Testis (tissue), 3 donors: Measurements from ENCODE around the gene TMEM229B. TPM values are rescaled to one million over a fixed set of nuclear protein-coding genes. Genes with fewer than 3 reads are reported as not detected.

ENCODE experiments used
- DNase-seq: peaks from one replicate; pipeline ENCODE4 v3.0.0-alpha.2; 2019
- H3K27ac ChIP-seq, 2 donors: fragments of 200-600 bp; sonication (generic); one replicate each; pipeline ENCODE4 v1.5.1; 2019
- H3K27me3 ChIP-seq: fragments of 200-600 bp; sonication (generic); one replicate; pipeline ENCODE4 v1.5.1; 2019
- H3K36me3 ChIP-seq: fragments of 200-600 bp; sonication (generic); one replicate; pipeline ENCODE4 v1.5.1; 2017; ENCODE audit warnings: low read depth; ENCODE audit errors: missing control alignments
- H3K4me1 ChIP-seq: fragments of 200-600 bp; sonication (generic); one replicate; pipeline ENCODE4 v1.5.1; 2019
- H3K4me3 ChIP-seq, 2 donors: fragments of 200-600 bp; sonication (generic); one replicate each; pipeline ENCODE4 v1.5.1; 2017 to 2019
- H3K9me3 ChIP-seq: fragments of 200-600 bp; sonication (generic); one replicate; pipeline ENCODE4 v1.5.1; 2017
- CTCF ChIP-seq, 3 experiments: fragments of 450-650 bp in 2 of 3; fragments of 200-600 bp in 1 of 3; sonication (generic) in 1 of 3; IDR thresholded peaks; one replicate each; pipeline ENCODE4 v1.5.1; 2016 to 2019; ENCODE audit warnings: antibody characterized with exemption in 3 of 3, mild to moderate bottlenecking in 2 of 3, moderate library complexity in 1 of 3
- POLR2A ChIP-seq: fragments of 450-650 bp; IDR thresholded peaks from one replicate; pipeline ENCODE4 v1.6.1; 2017; ENCODE audit warnings: antibody characterized with exemption, mild to moderate bottlenecking, moderate library complexity
- WGBS, 2 donors: methylation state at CpG; one replicate each; pipeline ENCODE4 v1.1.5; 2018; 5-methylcytosine and 5-hydroxymethylcytosine counted together
- intact Hi-C: fragments of 100-400 bp; cut with DNase I; formaldehyde crosslinking; loops from one replicate; pipeline ENCODE4 v1.15.1; 2023; ENCODE audit warnings: low total_unique reads
- polyA plus RNA-seq: library from polyadenylated mRNA; stranded (reverse); fragments of 350-450 nt; fragmentation: Illumina TruSeq; extraction: RNeasy Lipid Tissue Mini Kit (QIAGEN cat#74804); gene quantifications from one replicate; pipeline ENCODE4 v1.2.3, GENCODE V29; 2014; ENCODE audit warnings: low read depth, low replicate concordance; ENCODE audit not compliant: insufficient read depth
- total RNA-seq, 2 donors: library from RNA; depleted of rRNA; stranded (reverse); fragments of >200 nt; gene quantifications; one replicate each; pipeline ENCODE4 v1.2.3, GENCODE V29; 2016

TMEM229B gene
- total and polyA plus RNA-seq, 3 donors from 2014 or later: 12.6 to 77.4 (median 59.6) TPM

- Histone ChIP-seq H3K9me3 (no peaks in the 10 kb centered on the region), H3K27me3 (no peaks in the 10 kb centered on the region), H3K36me3 (no peaks in the 10 kb centered on the region), H3K4me3 (no peak overlapping the region), H3K4me1 (no peaks in the 10 kb centered on the region), H3K27ac (no peak overlapping the region)
- 83 to 92% methylated on average over 3 of the region's 3 CpGs for WGBS, 2 donors
- TF ChIP-seq CTCF (IDR thresholded peaks at IDR 0.05): no peak
- no peak for TF ChIP-seq POLR2A
- DNase-seq: no peak
- intact Hi-C loops: no loop called here
Measured at GRCh38 chr14:67492538-67492937, 4.0 kb upstream of the TMEM229B start.

- Histone ChIP-seq H3K4me1 (no peaks in the 10 kb centered on the region), H3K9me3 (no peaks in the 10 kb centered on the region), H3K4me3 (no peak overlapping the region), H3K36me3 (no peaks in the 10 kb centered on the region), H3K27ac (no peak overlapping the region), H3K27me3 (no peaks in the 10 kb centered on the region)
- no peak for DNase-seq
- WGBS, 2 donors: 64 to 79% methylated on average over 9 of the region's 9 CpGs
- intact Hi-C loops: no loop called here
- TF ChIP-seq CTCF (IDR thresholded peaks at IDR 0.05): no peak
- TF ChIP-seq POLR2A: no peak
Measured at GRCh38 chr14:67491741-67492507, 3.4 kb upstream of the TMEM229B start.

- Histone ChIP-seq H3K27me3 (no peaks in the 10 kb centered on the region), H3K4me1 (no peaks in the 10 kb centered on the region), H3K9me3 (no peaks in the 10 kb centered on the region), H3K27ac (no peak overlapping the region), H3K36me3 (no peaks in the 10 kb centered on the region), H3K4me3 (no peak overlapping the region)
- TF ChIP-seq POLR2A (no peak), CTCF (IDR thresholded peaks at IDR 0.05) (no peak)
- no peak for DNase-seq
- 91 to 93% methylated on average over 3 of the region's 3 CpGs for WGBS, 2 donors
- intact Hi-C loops: no loop called here
Measured at GRCh38 chr14:67491285-67491684, 2.8 kb upstream of the TMEM229B start.

- WGBS, 2 donors: 84 to 90% methylated on average over 4 of the region's 4 CpGs
- H3K27ac ChIP-seq: no peak overlapping the region
- H3K27me3 ChIP-seq: no peaks in the 10 kb centered on the region
- H3K4me1 ChIP-seq: no peaks in the 10 kb centered on the region
- H3K36me3 ChIP-seq: no peaks in the 10 kb centered on the region
- H3K4me3 ChIP-seq: no peak overlapping the region
- TF ChIP-seq POLR2A: no peak
- no peak for TF ChIP-seq CTCF (IDR thresholded peaks at IDR 0.05)
- H3K9me3 ChIP-seq: no peaks in the 10 kb centered on the region
- no peak for DNase-seq
- intact Hi-C loops: no loop called here
Measured at GRCh38 chr14:67490196-67490595, 1.7 kb upstream of the TMEM229B start.

- WGBS, 2 donors: 75 to 88% methylated on average over 4 of the region's 4 CpGs
- Histone ChIP-seq H3K4me3 (no peak overlapping the region), H3K27ac (no peak overlapping the region), H3K9me3 (no peaks in the 10 kb centered on the region), H3K36me3 (no peaks in the 10 kb centered on the region), H3K4me1 (no peaks in the 10 kb centered on the region), H3K27me3 (no peaks in the 10 kb centered on the region)
- intact Hi-C loops: no loop called here
- TF ChIP-seq POLR2A (no peak), CTCF (IDR thresholded peaks at IDR 0.05) (no peak)
- no peak for DNase-seq
Measured at GRCh38 chr14:67487332-67487731, 1.2 kb downstream of the TMEM229B start.
